GM19372 (cell line): ENCODE data around the gene LARGE1.

Experiments
- ATAC-seq: cut with Tn5 transposase; IDR thresholded peaks from one replicate; pipeline ENCODE4 v1.9.1; 2021; ENCODE audit warnings: mild to moderate bottlenecking, low read depth, moderate library complexity; ENCODE audit not compliant: unreplicated experiment

LARGE1 gene

DNA sequence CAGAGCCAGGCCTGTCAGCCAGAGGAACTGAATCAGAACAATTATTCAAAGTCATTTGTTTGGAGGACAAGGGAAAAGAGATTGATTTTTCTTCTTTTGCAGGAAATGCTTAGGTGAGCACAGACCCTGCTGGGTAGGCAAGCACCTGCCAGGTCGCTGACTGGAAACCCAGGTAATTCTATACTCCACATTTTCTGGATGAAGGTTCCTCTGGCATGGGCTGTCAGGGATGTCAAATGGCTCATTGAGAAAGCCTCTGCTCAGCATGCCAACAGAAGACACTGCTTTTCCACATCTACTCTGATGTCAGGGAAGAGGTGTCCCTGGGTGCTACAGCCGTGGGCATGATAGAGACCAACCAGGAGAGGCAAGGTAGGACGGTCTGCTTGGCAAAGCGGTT lies 695.4 kb downstream of the LARGE1 start:
- ATAC-seq = no peak
